ENCODE data around the gene C1R. TPM values are rescaled to one million over a fixed set of nuclear protein-coding genes. Genes with fewer than 3 reads are reported as not detected.
"Not testable (repeated sequence)": the region's sequence is repeated elsewhere in the genome, so short reads cannot be mapped to it uniquely, and the experiment has no call there.

Gene C1R
- total and polyA plus RNA-seq, 8 donors = 69.3 to 693 (median 87.1) TPM

DNA sequence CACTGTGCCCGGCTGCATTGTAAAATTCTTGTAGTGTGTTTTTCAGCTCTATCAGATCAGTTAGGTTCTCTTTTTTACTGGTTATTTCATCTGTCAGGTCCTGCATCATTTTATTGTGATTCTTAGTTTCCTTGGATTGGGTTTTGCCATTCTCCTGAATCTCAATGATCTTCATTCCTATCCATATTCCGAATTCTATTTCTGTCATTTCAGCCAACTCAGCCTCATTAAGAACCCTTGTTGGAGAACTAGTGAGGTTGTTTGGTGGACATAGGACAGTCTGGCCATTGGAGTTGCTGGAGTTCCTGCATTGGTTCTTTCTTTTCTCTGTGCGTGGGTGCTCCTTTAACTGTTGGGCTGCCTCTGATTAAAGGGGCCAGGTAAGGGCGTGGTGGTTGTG lies 37.3 kb downstream of the C1R start:
- TF ChIP-seq, protein P1, sequence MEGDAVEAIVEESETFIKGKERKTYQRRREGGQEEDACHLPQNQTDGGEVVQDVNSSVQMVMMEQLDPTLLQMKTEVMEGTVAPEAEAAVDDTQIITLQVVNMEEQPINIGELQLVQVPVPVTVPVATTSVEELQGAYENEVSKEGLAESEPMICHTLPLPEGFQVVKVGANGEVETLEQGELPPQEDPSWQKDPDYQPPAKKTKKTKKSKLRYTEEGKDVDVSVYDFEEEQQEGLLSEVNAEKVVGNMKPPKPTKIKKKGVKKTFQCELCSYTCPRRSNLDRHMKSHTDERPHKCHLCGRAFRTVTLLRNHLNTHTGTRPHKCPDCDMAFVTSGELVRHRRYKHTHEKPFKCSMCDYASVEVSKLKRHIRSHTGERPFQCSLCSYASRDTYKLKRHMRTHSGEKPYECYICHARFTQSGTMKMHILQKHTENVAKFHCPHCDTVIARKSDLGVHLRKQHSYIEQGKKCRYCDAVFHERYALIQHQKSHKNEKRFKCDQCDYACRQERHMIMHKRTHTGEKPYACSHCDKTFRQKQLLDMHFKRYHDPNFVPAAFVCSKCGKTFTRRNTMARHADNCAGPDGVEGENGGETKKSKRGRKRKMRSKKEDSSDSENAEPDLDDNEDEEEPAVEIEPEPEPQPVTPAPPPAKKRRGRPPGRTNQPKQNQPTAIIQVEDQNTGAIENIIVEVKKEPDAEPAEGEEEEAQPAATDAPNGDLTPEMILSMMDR (IDR thresholded peaks at IDR 0.05) = no peak

DNA sequence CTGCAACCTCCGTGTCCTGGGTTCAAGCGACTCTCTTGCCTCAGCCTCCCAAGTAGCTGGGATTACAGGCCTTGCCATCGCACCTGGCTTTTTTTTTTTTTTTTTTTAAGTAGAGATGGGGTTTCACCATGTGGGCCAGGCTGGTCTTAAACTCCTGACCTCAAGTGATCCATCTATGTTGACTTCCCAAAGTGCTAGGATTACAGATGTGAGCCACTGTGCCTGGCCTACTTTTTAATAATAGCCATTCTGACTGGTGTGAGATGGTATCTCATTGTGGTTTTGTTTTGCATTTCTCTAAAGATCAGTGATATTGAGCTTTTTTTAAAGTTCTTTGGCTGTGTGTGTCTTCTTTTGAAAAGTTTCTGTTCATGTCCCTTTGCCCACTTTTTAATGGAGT lies 42.3 kb downstream of the C1R start:
- H3K36me3 ChIP-seq; ATAC-seq; intact Hi-C loops (cut with DNase I); H3K27me3 ChIP-seq; H3K27ac ChIP-seq; H3K4me1 ChIP-seq; DNase-seq; H3K4me3 ChIP-seq; H3K9me3 ChIP-seq: not testable (repeated sequence)

More for the DNA sequence above, 37.3 kb downstream of the C1R start:
- Histone ChIP-seq H3K9me3 (no peaks in the 10 kb centered on the region), H3K27ac (no peak overlapping the region), H3K4me1 (peaks cover 0 to 12% of the 10 kb centered on the region in 2 donors), H3K36me3 (no peaks in the 10 kb centered on the region), H3K27me3 (no peaks in the 10 kb centered on the region), H3K4me3 (no peak overlapping the region)
- DNase-seq (no peak), ATAC-seq (no peak)
- intact Hi-C loops (cut with DNase I) = no loop called here

DNA sequence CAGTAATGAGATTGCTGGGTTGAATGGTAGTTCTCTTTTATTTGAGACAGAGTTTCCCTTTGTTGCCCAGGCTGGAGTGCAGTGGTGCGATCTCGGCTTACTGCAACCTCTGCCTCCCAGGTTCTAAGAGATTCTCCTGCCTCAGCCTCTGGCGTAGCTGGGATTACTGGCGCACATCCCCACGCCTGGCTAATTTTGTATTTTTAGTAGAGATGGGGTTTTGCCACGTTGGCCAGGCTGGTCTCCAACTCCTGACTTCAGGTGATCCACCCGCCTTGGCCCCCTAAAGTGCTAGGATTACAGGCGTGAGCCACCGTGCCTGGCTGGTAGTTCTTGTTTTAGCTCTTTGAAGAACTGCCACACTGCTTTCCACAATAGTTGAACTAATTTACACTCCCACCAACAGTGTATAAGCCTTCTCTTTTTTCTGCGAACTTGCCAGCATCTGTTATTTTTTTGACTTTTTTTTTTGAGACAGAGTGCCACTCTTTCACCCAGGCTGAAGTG lies 42.7 kb downstream of the C1R start:
- ATAC-seq; H3K36me3 ChIP-seq; H3K27ac ChIP-seq; H3K9me3 ChIP-seq; H3K4me1 ChIP-seq; H3K4me3 ChIP-seq; DNase-seq; intact Hi-C loops (cut with DNase I); H3K27me3 ChIP-seq: not testable (repeated sequence)

DNA sequence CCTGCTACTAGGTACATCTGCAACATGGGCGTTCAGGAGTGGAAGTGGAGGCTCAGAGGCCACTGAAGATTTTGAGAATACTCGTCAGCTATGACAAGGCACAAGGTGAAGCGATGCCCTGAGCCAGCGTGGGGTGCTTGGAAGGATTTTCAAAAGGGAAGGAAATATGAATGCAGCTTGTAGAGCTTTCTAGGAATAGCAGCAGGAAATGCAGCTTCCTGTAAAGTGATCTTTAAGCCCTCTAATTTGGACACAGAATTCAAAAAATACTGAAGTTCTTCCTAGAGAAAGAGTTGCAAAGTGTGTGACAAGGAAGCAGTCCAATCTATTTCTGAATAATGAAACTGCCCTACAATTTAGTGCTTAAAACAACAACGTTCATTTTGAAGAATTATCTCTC lies 44.9 kb downstream of the C1R start:
- ATAC-seq = no peak
- no peak for DNase-seq
- intact Hi-C loops (cut with DNase I) = no loop called here
- Histone ChIP-seq H3K27me3 (no peaks in the 10 kb centered on the region), H3K4me1 (peaks cover 0 to 8% of the 10 kb centered on the region in 2 donors), H3K4me3 (no peak overlapping the region), H3K9me3 (no peaks in the 10 kb centered on the region), H3K36me3 (no peaks in the 10 kb centered on the region), H3K27ac (no peak overlapping the region)
- TF ChIP-seq, protein P1 (IDR thresholded peaks at IDR 0.05) = no peak

DNA sequence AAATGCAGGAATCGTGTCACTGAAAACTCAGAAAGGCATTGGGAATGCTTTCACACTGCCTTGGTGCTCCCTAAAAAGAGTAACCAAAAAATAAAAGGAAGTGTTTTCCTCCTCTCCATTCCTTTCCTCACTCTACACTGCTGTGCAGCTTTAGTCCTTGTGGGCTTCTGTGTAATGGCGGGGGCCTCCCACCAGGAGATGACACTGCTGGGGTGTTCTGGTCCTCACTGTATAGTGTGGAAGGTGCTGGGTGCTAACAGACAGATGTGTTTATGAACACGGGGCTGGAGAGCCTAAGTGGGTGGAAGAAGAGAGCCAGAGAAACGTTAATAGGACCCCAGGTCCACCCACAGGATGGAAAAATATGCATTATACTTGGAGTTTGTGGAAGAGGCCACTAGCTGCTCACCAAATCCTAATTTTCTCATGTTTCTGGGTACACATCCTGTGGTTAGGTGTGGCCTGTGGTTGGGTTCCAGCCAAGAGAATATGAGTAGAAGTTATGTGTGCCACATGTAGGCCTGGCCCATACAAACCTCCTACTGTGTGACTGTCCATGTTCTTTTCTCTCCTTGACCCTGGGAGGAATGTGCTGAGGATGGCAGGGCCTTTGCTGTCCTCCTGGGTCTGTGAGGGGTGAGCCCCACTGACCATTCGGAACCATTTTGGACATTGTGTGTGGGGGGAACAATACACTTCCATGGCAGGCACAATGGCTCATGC lies 45.7 kb downstream of the C1R start:
- ATAC-seq (no peak), DNase-seq (no peak)
- Histone ChIP-seq H3K27me3 (no peaks in the 10 kb centered on the region), H3K9me3 (no peaks in the 10 kb centered on the region), H3K4me3 (no peak overlapping the region), H3K36me3 (no peaks in the 10 kb centered on the region), H3K4me1 (peaks cover 0 to 8% of the 10 kb centered on the region in 2 donors), H3K27ac (no peak overlapping the region)
- intact Hi-C loops (cut with DNase I) = no loop called here
- TF ChIP-seq, protein P1 (IDR thresholded peaks at IDR 0.05) = no peak

DNA sequence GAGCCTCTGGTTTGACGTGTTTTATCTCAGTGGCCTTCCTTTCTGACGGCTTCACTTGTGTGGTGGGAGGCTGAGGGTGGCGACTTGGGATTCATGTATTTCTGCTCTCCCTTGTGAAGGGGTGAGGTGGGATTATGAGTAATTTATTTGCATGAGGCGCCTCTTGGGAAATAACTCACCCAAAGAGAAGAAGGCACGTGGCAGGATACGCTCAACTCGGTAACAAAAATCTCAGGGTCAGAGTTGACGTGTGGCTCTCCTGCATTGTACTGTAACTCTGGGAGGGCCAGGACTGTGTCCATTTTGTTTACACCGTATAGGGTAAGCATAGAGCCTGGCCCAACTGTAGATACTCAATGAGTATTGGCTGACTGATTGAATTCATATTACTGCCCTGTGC lies 46.3 kb downstream of the C1R start:
- Histone ChIP-seq H3K4me1 (peaks cover 0 to 8% of the 10 kb centered on the region in 2 donors), H3K36me3 (no peaks in the 10 kb centered on the region), H3K27me3 (no peaks in the 10 kb centered on the region), H3K4me3 (no peak overlapping the region), H3K27ac (no peak overlapping the region), H3K9me3 (no peaks in the 10 kb centered on the region)
- no peak for ATAC-seq
- intact Hi-C loops (cut with DNase I) = no loop called here
- no peak for DNase-seq
- TF ChIP-seq, protein P1 (IDR thresholded peaks at IDR 0.05) = no peak

Measured in left lung (tissue), 10 donors.